Ovary (tissue), 9 donors: ENCODE data around the gene FAM53B. TPM values are rescaled to one million over a fixed set of nuclear protein-coding genes. Genes with fewer than 3 reads are reported as not detected.

Source experiments
- DNase-seq, 5 donors: peaks; one replicate each; pipeline ENCODE4 v3.0.0-alpha.2; 2019 to 2020
- H3K27ac ChIP-seq, 2 donors: fragments of 200-600 bp; one replicate each; pipeline versions ENCODE4 v1.5.1 to v1.8.0; 2019 to 2022
- H3K27me3 ChIP-seq: fragments of 200-600 bp; one replicate; pipeline ENCODE4 v1.8.0; 2022
- H3K36me3 ChIP-seq: fragments of 200-600 bp; sonication (generic); one replicate; pipeline ENCODE4 v1.5.1; 2019
- H3K4me1 ChIP-seq: one replicate; pipeline ENCODE4 v1.8.1; 2013; ENCODE audit warnings: mild to moderate bottlenecking, moderate library complexity; ENCODE audit not compliant: insufficient read depth
- H3K4me3 ChIP-seq: fragments of 200-600 bp; sonication (generic); one replicate; pipeline ENCODE4 v1.5.1; 2017
- H3K9me3 ChIP-seq, 2 donors: fragments of 200-600 bp in 1 of 2; sonication (generic) in 1 of 2; one replicate each; pipeline versions ENCODE4 v1.5.1 to v1.8.1; 2013 to 2019; ENCODE audit warnings: mild to moderate bottlenecking in 1 of 2, moderate library complexity in 1 of 2
- EP300 ChIP-seq: sonication (generic); formaldehyde crosslinking; IDR thresholded peaks from one replicate; pipeline ENCODE4 v1.6.1; 2017; ENCODE audit warnings: antibody characterized with exemption
- POLR2A ChIP-seq: fragments of 450-650 bp; IDR thresholded peaks from one replicate; pipeline ENCODE4 v1.6.1; 2017; ENCODE audit warnings: antibody characterized with exemption, mild to moderate bottlenecking, moderate library complexity
- WGBS, 3 donors: extraction: QIAGEN DNeasy Blood & Tissue Kit in 1 of 3; methylation state at CpG; one replicate each; pipeline versions ENCODE4 v1.1.5 to v1.1.7; 2013 to 2017; 5-methylcytosine and 5-hydroxymethylcytosine counted together
- intact Hi-C, 4 donors: fragments of 100-400 bp; cut with DNase I; formaldehyde crosslinking; loops; one replicate each; pipeline versions ENCODE4 v1.11.0 to v1.15.1; 2022 to 2023
- polyA plus RNA-seq, 2 donors: library from polyadenylated mRNA; stranded (reverse); fragments of 200-250 nt in 1 of 2; fragments of 350-450 nt in 1 of 2; fragmentation: Illumina TruSeq in 1 of 2; extraction: RNeasy Lipid Tissue Mini Kit (QIAGEN cat#74804) in 1 of 2; gene quantifications; one replicate each; pipeline ENCODE4 v1.2.3, GENCODE V29; 2013 to 2014
- total RNA-seq, 7 donors: library from RNA; depleted of rRNA in 2 of 7; stranded (reverse); fragments of >200 nt in 2 of 7; fragmentation: NEBNext Ultra II Directional in 3 of 7; extraction: Animal tissue kit (Norgen Biotek cat#: 25700) in 3 of 7; gene quantifications; one replicate each; pipeline versions ENCODE4 v1.1.0 to v1.2.4, GENCODE V29; 2016 to 2023
- TF ChIP-seq, protein P1 (sequence below), 3 donors: fragments of 450-650 bp in 2 of 3; fragments of 200-600 bp in 1 of 3; IDR thresholded peaks; one replicate each; pipeline versions ENCODE4 v1.5.1 to v1.8.0; 2016 to 2022; ENCODE audit warnings: antibody characterized with exemption in 3 of 3, mild to moderate bottlenecking in 1 of 3
- donor health status: DM: no; HTN: no; CAD: no; lungs with moderate emphysema.
- donor health status: DM: no; HTN: no; CAD: no.
- donor health status: Bipolar disorder and iron deficiency.
- donor health status: DM: yes; HTN: yes; CAD: no.
- donor health status: DM: no; HTN: no; CAD: no.
- donor health status: DM: yes; HTN: yes; CAD: no.

The FAM53B gene
- total and polyA plus RNA-seq, 9 donors, result 9.7 to 77.6 (median 45.5) TPM

DNA sequence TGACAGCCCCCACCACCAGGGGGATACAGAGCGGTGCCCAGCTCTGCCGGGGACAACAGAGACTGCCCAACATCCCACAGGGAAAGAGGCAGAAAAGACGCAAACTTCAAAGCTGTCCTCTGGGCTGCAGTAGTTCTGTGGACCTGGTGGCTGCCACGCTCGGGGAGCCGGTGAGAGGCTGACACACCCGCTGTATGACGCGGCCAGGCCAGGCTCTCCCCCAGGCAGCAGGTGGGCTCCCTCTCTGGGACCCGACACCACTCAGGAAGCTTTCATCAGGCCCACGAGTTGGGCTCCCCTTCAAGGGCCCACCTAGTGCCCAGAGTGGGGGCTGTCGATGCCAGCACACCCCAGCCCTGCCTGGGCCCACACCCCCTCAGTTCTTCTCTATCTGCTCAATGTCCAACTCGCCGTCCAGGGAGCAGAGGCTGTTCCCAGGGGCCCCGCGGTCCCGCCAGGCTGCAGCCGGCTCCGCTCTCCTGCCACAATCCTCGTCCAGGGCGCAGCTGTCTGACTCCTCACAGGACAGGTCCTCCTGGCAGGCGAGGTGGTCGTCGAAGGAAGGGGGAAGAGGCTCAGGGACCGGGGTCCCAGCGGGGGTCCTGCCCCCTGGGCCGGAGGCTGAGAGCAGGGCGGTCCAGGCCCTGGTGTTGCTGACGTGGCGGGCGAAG is 121.2 kb downstream of the FAM53B start:
- WGBS, 3 donors, result 86 to 89% (median 88%) methylated on average over 31 of the region's 31 CpGs
- Histone ChIP-seq H3K36me3 (no peaks in the 10 kb centered on the region), H3K9me3 (no peaks in the 10 kb centered on the region), H3K27ac (peak overlapping the region in 1 of 2 donors; percentile 17), H3K27me3 (no peaks in the 10 kb centered on the region), H3K4me1 (peaks cover 23% of the 10 kb centered on the region), H3K4me3 (no peak overlapping the region)
- intact Hi-C loops, result loop anchor here in 2 of 4 donors (10.0 kb wide), 3 partner anchors 78 to 742 kb away; no protein-coding TSS in a partner anchor
- TF ChIP-seq POLR2A, result no peak
- TF ChIP-seq EP300, result no peak
- TF ChIP-seq, protein P1, sequence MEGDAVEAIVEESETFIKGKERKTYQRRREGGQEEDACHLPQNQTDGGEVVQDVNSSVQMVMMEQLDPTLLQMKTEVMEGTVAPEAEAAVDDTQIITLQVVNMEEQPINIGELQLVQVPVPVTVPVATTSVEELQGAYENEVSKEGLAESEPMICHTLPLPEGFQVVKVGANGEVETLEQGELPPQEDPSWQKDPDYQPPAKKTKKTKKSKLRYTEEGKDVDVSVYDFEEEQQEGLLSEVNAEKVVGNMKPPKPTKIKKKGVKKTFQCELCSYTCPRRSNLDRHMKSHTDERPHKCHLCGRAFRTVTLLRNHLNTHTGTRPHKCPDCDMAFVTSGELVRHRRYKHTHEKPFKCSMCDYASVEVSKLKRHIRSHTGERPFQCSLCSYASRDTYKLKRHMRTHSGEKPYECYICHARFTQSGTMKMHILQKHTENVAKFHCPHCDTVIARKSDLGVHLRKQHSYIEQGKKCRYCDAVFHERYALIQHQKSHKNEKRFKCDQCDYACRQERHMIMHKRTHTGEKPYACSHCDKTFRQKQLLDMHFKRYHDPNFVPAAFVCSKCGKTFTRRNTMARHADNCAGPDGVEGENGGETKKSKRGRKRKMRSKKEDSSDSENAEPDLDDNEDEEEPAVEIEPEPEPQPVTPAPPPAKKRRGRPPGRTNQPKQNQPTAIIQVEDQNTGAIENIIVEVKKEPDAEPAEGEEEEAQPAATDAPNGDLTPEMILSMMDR (IDR thresholded peaks at IDR 0.05), result no peak
- DNase-seq, result no peak

DNA sequence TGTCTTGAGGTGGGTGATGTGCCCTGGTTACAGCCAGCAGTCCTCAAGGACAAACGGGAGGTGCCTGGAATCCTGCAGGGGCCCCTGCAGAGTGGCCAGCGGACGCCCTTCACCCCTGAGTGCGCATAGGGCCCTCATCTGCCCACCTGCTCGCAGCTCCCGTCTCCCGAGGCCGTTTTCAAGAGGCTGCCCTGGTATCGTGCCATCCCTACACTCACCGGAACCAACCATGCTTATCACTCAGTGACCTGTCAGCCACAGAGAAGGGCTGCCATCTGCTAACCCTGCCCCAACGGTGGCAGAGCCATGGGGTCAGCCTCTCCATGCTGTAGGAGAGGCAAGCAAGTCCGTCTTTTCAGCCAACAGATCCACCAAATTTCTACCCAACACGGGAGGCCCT is 122.0 kb downstream of the FAM53B start:
- intact Hi-C loops, result loop anchor here in 2 of 4 donors (10.0 kb wide), 3 partner anchors 77 to 743 kb away; no protein-coding TSS in a partner anchor
- 72 to 88% (median 77%) methylated on average over 13 of the region's 13 CpGs for WGBS, 3 donors
- no peak for DNase-seq
- no peaks in the 10 kb centered on the region for H3K36me3 ChIP-seq
- H3K27ac ChIP-seq, result peak overlapping the region in 1 of 2 donors; percentile 17
- TF ChIP-seq POLR2A, result no peak
- H3K4me1 ChIP-seq, result peaks cover 17% of the 10 kb centered on the region
- H3K4me3 ChIP-seq, result no peak overlapping the region
- H3K9me3 ChIP-seq, result no peaks in the 10 kb centered on the region
- no peaks in the 10 kb centered on the region for H3K27me3 ChIP-seq

DNA sequence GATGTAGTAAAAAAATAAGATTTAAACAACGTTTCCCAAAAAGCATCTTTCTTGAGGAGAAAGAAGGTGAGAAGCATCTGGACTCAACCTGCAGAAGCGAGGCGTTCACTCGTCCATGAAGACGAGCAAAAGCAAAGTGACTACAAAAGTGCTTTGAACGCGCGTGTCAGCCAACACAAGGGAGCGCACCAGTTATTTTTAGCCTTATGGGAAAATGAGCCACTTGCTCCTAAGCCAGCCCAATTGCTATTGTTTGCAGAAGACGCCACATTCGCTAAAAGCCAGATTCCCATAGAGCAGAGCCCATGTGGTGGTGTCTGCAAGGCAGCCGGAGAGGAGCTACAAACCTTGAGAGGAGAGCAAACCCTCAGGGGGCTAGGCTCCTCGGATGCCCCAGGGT is 122.5 kb downstream of the FAM53B start:
- H3K4me3 ChIP-seq, result no peak overlapping the region
- DNase-seq, result no peak
- H3K9me3 ChIP-seq, result no peaks in the 10 kb centered on the region
- WGBS, 3 donors, result 56 to 61% (median 56%) methylated on average over 13 of the region's 13 CpGs
- H3K4me1 ChIP-seq, result peaks cover 15% of the 10 kb centered on the region
- H3K36me3 ChIP-seq, result no peaks in the 10 kb centered on the region
- no peaks in the 10 kb centered on the region for H3K27me3 ChIP-seq
- intact Hi-C loops, result loop anchor here in 2 of 4 donors (10.0 kb wide), 3 partner anchors 77 to 743 kb away; no protein-coding TSS in a partner anchor
- TF ChIP-seq POLR2A (no peak), EP300 (no peak)
- TF ChIP-seq, protein P1 (IDR thresholded peaks at IDR 0.05), result no peak
- H3K27ac ChIP-seq, result peak overlapping the region in 1 of 2 donors; percentile 44

DNA sequence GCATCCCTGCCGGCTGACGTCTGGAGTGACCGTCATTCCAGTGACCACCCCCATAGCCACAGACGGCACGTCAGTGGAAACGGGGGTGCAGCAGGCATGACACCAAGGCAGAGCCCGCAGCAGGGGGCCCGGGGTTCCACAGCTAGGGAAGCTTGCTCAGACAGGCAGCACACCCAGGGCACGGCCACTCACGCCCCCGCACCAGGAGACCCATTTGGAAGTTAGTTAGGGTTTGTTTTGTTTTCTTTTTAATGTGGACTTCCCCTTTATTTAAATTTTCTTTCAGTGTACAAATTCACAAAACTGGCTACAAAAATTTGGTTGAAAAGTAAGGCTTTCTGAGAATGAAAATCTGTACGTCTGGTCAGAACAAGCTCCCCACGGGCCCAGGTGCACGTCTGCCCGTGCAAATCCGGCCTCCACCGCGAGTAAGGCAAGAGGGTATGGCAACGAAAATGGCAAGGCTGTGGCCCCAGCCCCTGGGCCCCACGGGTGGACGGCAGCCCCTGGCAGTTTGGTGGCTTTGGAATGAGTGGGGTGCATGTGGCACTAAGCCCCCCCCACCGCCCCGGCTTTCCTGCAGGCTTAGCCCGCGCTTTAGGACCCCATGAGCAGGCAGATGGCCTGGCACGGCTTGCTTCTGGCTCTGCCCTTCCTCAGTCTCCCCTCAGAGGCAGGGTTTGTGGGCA is 124.2 kb downstream of the FAM53B start:
- peak in 2 of 5 donors; percentile 64 to 69 for DNase-seq
- intact Hi-C loops, result loop anchor here in 2 of 4 donors (10.0 kb wide), 3 partner anchors 75 to 745 kb away; no protein-coding TSS in a partner anchor
- H3K27ac ChIP-seq, result peak overlapping the region; percentile 44
- H3K4me1 ChIP-seq, result peaks cover 15% of the 10 kb centered on the region
- no peaks in the 10 kb centered on the region for H3K27me3 ChIP-seq
- TF ChIP-seq POLR2A (no peak), EP300 (no peak)
- TF ChIP-seq, protein P1 (IDR thresholded peaks at IDR 0.05), result no peak
- H3K36me3 ChIP-seq, result no peaks in the 10 kb centered on the region
- H3K9me3 ChIP-seq, result no peaks in the 10 kb centered on the region
- no peak overlapping the region for H3K4me3 ChIP-seq
- 30 to 53% (median 34%) methylated on average over 26 of the region's 26 CpGs for WGBS, 3 donors
